Omental fat pad (tissue), 4 donors: ENCODE measurements around the gene CMBL. TPM values are rescaled to one million over a fixed set of nuclear protein-coding genes. Genes with fewer than 3 reads are reported as not detected.

ENCODE experiments used
- ATAC-seq: fragments of 150-250 bp; one replicate; pipeline ENCODE4 v1.9.1; 2016; ENCODE audit warnings: mild to moderate bottlenecking, moderate library complexity; ENCODE audit not compliant: low FRiP score
- DNase-seq: peaks from one replicate; pipeline ENCODE4 v3.0.0-alpha.2; 2019; ENCODE audit warnings: low spot score
- CTCF ChIP-seq, 3 donors: fragments of 450-650 bp; IDR thresholded peaks; one replicate each; pipeline ENCODE4 v1.5.1; 2016 to 2017; ENCODE audit warnings: antibody characterized with exemption in 3 of 3, mild to moderate bottlenecking in 3 of 3, moderate library complexity in 2 of 3
- small RNA-seq: library from RNA; depleted of rRNA; stranded (forward); fragments of <200 nt; gene quantifications from one replicate; pipeline ENCODE3, GENCODE V24; 2016
- total RNA-seq, 4 donors: library from RNA; depleted of rRNA; stranded (reverse); fragments of >200 nt; gene quantifications; one replicate each; pipeline ENCODE4 v1.1.0, GENCODE V29; 2016

Gene CMBL
- total RNA-seq, 4 donors from 2014 or later: 7.1 to 16.7 (median 8.7) TPM

- no peak for TF ChIP-seq CTCF (IDR thresholded peaks at IDR 0.05)
- no peak for ATAC-seq
These were observed 74.7 kb downstream of the CMBL start for GRCh38 chr5:10233011-10233410.

GRCh38 chr5:10232386-10232785 lies 75.3 kb downstream of the CMBL start:
- TF ChIP-seq CTCF (IDR thresholded peaks at IDR 0.05): no peak

More at GRCh38 chr5:10233011-10233410, 74.7 kb downstream of the CMBL start:
- DNase-seq: no peak

GRCh38 chr5:10229306-10230048 lies 78.2 kb downstream of the CMBL start:
- TF ChIP-seq CTCF (IDR thresholded peaks at IDR 0.05): no peak
- ATAC-seq: no peak
- DNase-seq: no peak

More at GRCh38 chr5:10232386-10232785, 75.3 kb downstream of the CMBL start:
- DNase-seq (no peak), ATAC-seq (no peak)

- ATAC-seq: no peak
- no peak for TF ChIP-seq CTCF (IDR thresholded peaks at IDR 0.05)
- DNase-seq: no peak
These were observed 79.4 kb downstream of the CMBL start for GRCh38 chr5:10228288-10228687.

Small RNA genes lying within 50 kb of the gene (small RNA-seq; reads per million reads assigned to genes)
- gene RF00019: not detected

Other genes with a start within 250 kb of the CMBL start
- 10 to 100 TPM; 12.8 to 24.9 (median 18.9) TPM for gene ATPSCKMT, start 58.0 kb downstream of the CMBL start, total RNA-seq
- 100 to 1,000 TPM; 160 to 310 (median 239) TPM for gene CCT5, start 57.6 kb downstream of the CMBL start, total RNA-seq
- 100 to 1,000 TPM in 3 of 4 donors, 10 to 100 TPM in 1; 99.0 to 153 (median 120) TPM for gene MARCHF6, start 45.8 kb upstream of the CMBL start, total RNA-seq
- gene ROPN1L, start 134.0 kb upstream of the CMBL start, total RNA-seq: 1 to 10 TPM in 2 of 4 donors, under 1 TPM in 1, not detected in 1; 0.56 to 2.2 (median 1.4) TPM